Endothelial cell of umbilical vein (primary cell): ENCODE measurements around the gene GSN. TPM values are rescaled to one million over a fixed set of nuclear protein-coding genes. Genes with fewer than 3 reads are reported as not detected.

ENCODE experiments used
- BruUV-seq: library from RNA; stranded (reverse); fragments of 400-500 nt; replicated peaks from 2 replicates; lab custom pipeline; 2021; lab: Mats Ljungman, UMichigan
- CTCF ChIA-PET: fragments of 300-600, 350-600 bp; sonication (Branson Sonifier 250); formaldehyde crosslinking; loops from one replicate; lab custom pipeline; 2021; ENCODE audit warnings: antibody characterized with exemption, inconsistent platforms; lab: Charles Lee
- POLR2A ChIA-PET: fragments of 300-600, 350-600 bp; sonication (Branson Sonifier 250); formaldehyde crosslinking; loops from one replicate; lab custom pipeline; 2021; ENCODE audit warnings: antibody characterized with exemption, inconsistent platforms; lab: Charles Lee
- DNase-seq: peaks from one replicate; pipeline ENCODE4 v3.0.0-alpha.2; 2011; ENCODE audit warnings: low read depth, low spot score
- FAIRE-seq: peaks from 2 replicates; lab custom pipeline; 2011; peaks lifted over from hg19 to GRCh38; lab: Jason Lieb, UNC
- H2AFZ ChIP-seq: 2 replicates; pipeline ENCODE4 v1.6.0; 2012; ENCODE audit warnings: low read depth, low read length, control low read depth, inconsistent platforms
- H3K27ac ChIP-seq: 2 replicates; pipeline ENCODE4 v1.5.1; 2011; ENCODE audit warnings: low read depth, mild to moderate bottlenecking, control low read depth, low read length, moderate library complexity; ENCODE audit not compliant: insufficient read depth
- H3K27me3 ChIP-seq, 2 experiments: 2 replicates each; pipeline versions ENCODE4 v1.6.0 to v1.6.1; 2011; ENCODE audit warnings: low read length in 2 of 2, mixed read lengths in 1 of 2; ENCODE audit not compliant: control insufficient read depth in 2 of 2, insufficient read depth in 2 of 2
- H3K36me3 ChIP-seq, 2 experiments: 2 replicates in 1 of 2; 3 replicates in 1 of 2; pipeline ENCODE4 v1.5.1; 2011; ENCODE audit warnings: low read length in 2 of 2, mild to moderate bottlenecking in 1 of 2, moderate library complexity in 1 of 2; ENCODE audit not compliant: control insufficient read depth in 2 of 2, insufficient read depth in 2 of 2; ENCODE audit errors: extremely low read depth in 1 of 2
- H3K4me1 ChIP-seq: 3 replicates; pipeline ENCODE4 v1.5.1; 2011; ENCODE audit warnings: mild to moderate bottlenecking, low read length; ENCODE audit not compliant: control insufficient read depth, insufficient read depth; ENCODE audit errors: extremely low read depth
- H3K4me2 ChIP-seq: 2 replicates; pipeline ENCODE4 v1.6.1; 2011; ENCODE audit warnings: low read length, control low read depth, mixed read lengths; ENCODE audit not compliant: insufficient read depth
- H3K4me3 ChIP-seq, 3 experiments: fragments of 200-600 bp in 1 of 3; sonication (generic), shearing (Covaris generic) in 1 of 3; replicated peaks in 1 of 3; 2 replicates each; pipeline ENCODE4 v1.5.1; 2011 to 2016; ENCODE audit warnings: control low read depth in 3 of 3, low read length in 3 of 3, mild to moderate bottlenecking in 2 of 3, inconsistent platforms in 1 of 3, low read depth in 1 of 3, moderate library complexity in 1 of 3; ENCODE audit not compliant: insufficient read depth in 1 of 3
- H3K79me2 ChIP-seq: 2 replicates; pipeline ENCODE4 v1.6.0; 2012; ENCODE audit warnings: low read length, inconsistent platforms; ENCODE audit not compliant: control insufficient read depth, insufficient read depth
- H3K9ac ChIP-seq: replicated peaks from 2 replicates; pipeline ENCODE3; 2011; ENCODE audit warnings: low read length, control low read depth; ENCODE audit not compliant: insufficient read depth; ENCODE audit errors: extremely low read depth
- H3K9me1 ChIP-seq: replicated peaks from 3 replicates; pipeline ENCODE4 v1.6.0; 2011; ENCODE audit warnings: mild to moderate bottlenecking, low read length; ENCODE audit not compliant: control insufficient read depth, insufficient read depth; ENCODE audit errors: extremely low read depth
- H3K9me3 ChIP-seq: replicated peaks from 2 replicates; pipeline ENCODE4 v1.5.1; 2012; ENCODE audit warnings: low read length, inconsistent platforms; ENCODE audit not compliant: control insufficient read depth, insufficient read depth
- H4K20me1 ChIP-seq: replicated peaks from 2 replicates; pipeline ENCODE3; 2011; ENCODE audit warnings: mild to moderate bottlenecking, low read length; ENCODE audit not compliant: control insufficient read depth, insufficient read depth; ENCODE audit errors: extremely low read depth
- CTCF ChIP-seq, 2 donors: IDR thresholded peaks; 1 replicate in 1 of 2; 2 replicates in 1 of 2; pipeline ENCODE4 v1.5.1; 2011; ENCODE audit warnings: low read length in 2 of 2, mild to moderate bottlenecking in 2 of 2, moderate library complexity in 2 of 2, control low read depth in 1 of 2, inconsistent platforms in 1 of 2, low read depth in 1 of 2; ENCODE audit not compliant: insufficient read depth in 1 of 2; ENCODE audit errors: extremely low read depth in 1 of 2
- EZH2 ChIP-seq: IDR thresholded peaks from 2 replicates; pipeline ENCODE4 v1.6.1; 2012; ENCODE audit warnings: borderline replicate concordance, low read depth, mild to moderate bottlenecking, moderate library complexity, low read length, inconsistent platforms; ENCODE audit not compliant: severe bottlenecking
- FOS ChIP-seq: IDR thresholded peaks from 2 replicates; pipeline ENCODE4 v1.6.1; 2011; ENCODE audit warnings: mild to moderate bottlenecking, low read length, moderate library complexity, borderline replicate concordance; ENCODE audit not compliant: insufficient read depth
- GATA2 ChIP-seq: IDR thresholded peaks from 2 replicates; pipeline ENCODE4 v1.7.0; 2011; ENCODE audit warnings: low read depth, mild to moderate bottlenecking, moderate library complexity, mixed read lengths, low read length; ENCODE audit not compliant: insufficient read length, insufficient read depth
- JUN ChIP-seq: IDR thresholded peaks from 2 replicates; pipeline ENCODE4 v1.6.1; 2011; ENCODE audit warnings: borderline replicate concordance, low read depth; ENCODE audit not compliant: insufficient read length, insufficient read depth
- MYC ChIP-seq: IDR thresholded peaks from one replicate; pipeline ENCODE4 v1.6.1; 2011; ENCODE audit warnings: mild to moderate bottlenecking, low read depth, low read length
- POLR2A ChIP-seq: IDR thresholded peaks from 2 replicates; pipeline ENCODE4 v1.6.1; 2012; ENCODE audit warnings: low read depth, mild to moderate bottlenecking, control low read depth, low read length
- POLR2AphosphoS5 ChIP-seq: IDR thresholded peaks from 2 replicates; pipeline ENCODE4 v1.6.1; 2012; ENCODE audit warnings: low read depth, mild to moderate bottlenecking, control low read depth, low read length, moderate library complexity; ENCODE audit not compliant: insufficient read depth
- dilution Hi-C: fragments of 300-500 bp; cut with MboI; formaldehyde crosslinking; loops from one replicate; pipeline ENCODE4 v1.15.0; 2019; ENCODE audit warnings: low sequenced_read_pairs; ENCODE audit not compliant: extremely low pct_ligation_motif_present
- intact Hi-C: fragments of 100-400 bp; cut with micrococcal nuclease; formaldehyde crosslinking; loops from one replicate; pipeline ENCODE4 v1.10.0; 2022
- polyA plus RNA-seq, 4 experiments: library from polyadenylated mRNA; depleted of rRNA in 3 of 4; stranded (reverse) in 3 of 4; unstranded in 1 of 4; fragments of >200 nt; gene quantifications; 2 replicates each; pipeline versions ENCODE4 v1.2.1 to v1.2.3, GENCODE V29; 2011 to 2012; ENCODE audit warnings: missing spikeins in 1 of 4
- total RNA-seq: library from RNA; stranded (reverse); gene quantifications from 2 replicates; pipeline ENCODE4 v1.2.3, GENCODE V29; 2021
- TF ChIP-seq, protein P1 (sequence below): IDR thresholded peaks from 2 replicates; pipeline ENCODE4 v1.6.1; 2011; ENCODE audit not compliant: insufficient read depth, insufficient read length

The GSN gene
- total and polyA plus RNA-seq, 2 donors (not counting 3 experiments of a cell fraction or from before 2014, with no cell fraction given), result 130 to 232 TPM

- H3K9me3 ChIP-seq, result no peaks in the 10 kb centered on the region
- H3K4me2 ChIP-seq, result no peak overlapping the region
- no peaks in the 10 kb centered on the region for H3K9me1 ChIP-seq
- H3K36me3 ChIP-seq, result no peaks in the 10 kb centered on the region
- intact Hi-C loops, result no loop called here
- no peak overlapping the region for H3K4me3 ChIP-seq
- dilution Hi-C loops, result no loop called here
- CTCF ChIA-PET, result interaction anchor here (0.5 to 2.8 kb wide), 7 partner anchors 17 to 90 kb away, joined by 3 to 10 read pairs (median 5); partner anchors contain the start of gene RAB14
- TF ChIP-seq, protein P1, sequence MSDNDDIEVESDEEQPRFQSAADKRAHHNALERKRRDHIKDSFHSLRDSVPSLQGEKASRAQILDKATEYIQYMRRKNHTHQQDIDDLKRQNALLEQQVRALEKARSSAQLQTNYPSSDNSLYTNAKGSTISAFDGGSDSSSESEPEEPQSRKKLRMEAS, result no peak
- TF ChIP-seq GATA2 (no peak), POLR2AphosphoS5 (no peak), MYC (no peak), FOS (no peak), POLR2A (no peak), EZH2 (no peak), CTCF (IDR thresholded peaks at IDR 0.05; ENCODE audit: extremely low read depth in 1 of 2, insufficient read depth in 1 of 2, low read depth in 1 of 2, low read length in 2 of 2) (no peak), JUN (no peak)
- no peaks in the 10 kb centered on the region for H4K20me1 ChIP-seq
- no peak overlapping the region for H3K9ac ChIP-seq
- H3K4me1 ChIP-seq, result peaks cover 8% of the 10 kb centered on the region
- no peak overlapping the region for H3K27ac ChIP-seq
- FAIRE-seq, result no peak
- DNase-seq, result no peak
- no peak overlapping the region for H2AFZ ChIP-seq
- POLR2A ChIA-PET, result no interaction called here
- no TSS peak for BruUV-seq
- H3K27me3 ChIP-seq, result no peaks in the 10 kb centered on the region
- H3K79me2 ChIP-seq, result no peaks in the 10 kb centered on the region
Measured at GRCh38 chr9:121230256-121230655, 37.7 kb upstream of the GSN start.
